HG03432 (cell line): Measurements from ENCODE around the gene HUS1.
"Not testable (repeated sequence)": the region's sequence is repeated elsewhere in the genome, so short reads cannot be mapped to it uniquely, and the experiment has no call there.

Experiments
- ATAC-seq: cut with Tn5 transposase; IDR thresholded peaks from one replicate; pipeline ENCODE4 v1.9.1; 2021; ENCODE audit warnings: mild to moderate bottlenecking, moderate library complexity; ENCODE audit not compliant: unreplicated experiment

Gene HUS1

DNA sequence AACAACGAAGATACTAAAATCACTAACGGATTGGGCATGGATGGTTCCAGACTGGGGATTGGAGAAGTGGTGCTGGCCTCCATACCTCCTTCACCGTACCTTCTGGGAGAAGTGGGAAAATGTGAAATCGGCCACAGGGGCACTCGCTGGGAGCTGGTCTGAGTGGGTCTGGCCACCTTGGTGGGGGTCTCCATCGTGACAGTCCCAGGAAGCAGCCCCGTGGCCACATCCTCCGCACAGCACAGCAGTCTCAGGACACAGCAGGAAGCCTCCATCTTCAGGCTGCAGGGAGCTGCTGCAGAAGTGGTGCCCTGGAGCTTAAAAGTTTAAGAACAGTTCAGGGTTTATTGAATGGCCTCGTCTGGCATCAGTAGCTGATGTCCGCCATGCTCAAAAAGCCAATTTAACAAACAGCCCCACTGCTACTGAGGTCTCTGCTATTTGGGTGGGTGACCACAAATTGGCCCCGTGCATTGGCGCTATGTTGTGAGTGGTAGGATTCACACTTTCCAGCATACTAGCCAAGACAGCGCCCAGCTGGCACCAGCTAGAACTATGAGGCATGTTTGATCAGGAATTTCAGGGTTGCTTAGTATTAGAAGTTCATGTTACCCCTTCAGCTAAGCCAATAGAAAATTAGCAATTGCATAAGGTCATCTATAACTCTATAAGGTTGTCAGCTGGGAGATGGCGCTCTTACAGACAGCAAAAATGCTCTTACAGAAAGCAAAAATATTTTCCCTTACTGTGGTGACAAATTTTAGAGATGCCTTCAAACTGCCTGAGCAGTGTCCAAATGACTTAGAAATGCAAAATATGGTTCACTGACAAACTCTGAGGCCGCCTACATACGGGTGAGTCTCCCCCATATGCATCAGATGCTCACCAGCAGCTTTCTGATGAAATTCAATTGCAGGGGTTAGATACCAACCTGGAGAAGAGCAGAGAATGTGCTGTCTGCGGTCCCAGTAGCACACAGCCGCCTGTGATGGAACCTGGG, 48.1 kb downstream of the HUS1 start:
- no peak for ATAC-seq

DNA sequence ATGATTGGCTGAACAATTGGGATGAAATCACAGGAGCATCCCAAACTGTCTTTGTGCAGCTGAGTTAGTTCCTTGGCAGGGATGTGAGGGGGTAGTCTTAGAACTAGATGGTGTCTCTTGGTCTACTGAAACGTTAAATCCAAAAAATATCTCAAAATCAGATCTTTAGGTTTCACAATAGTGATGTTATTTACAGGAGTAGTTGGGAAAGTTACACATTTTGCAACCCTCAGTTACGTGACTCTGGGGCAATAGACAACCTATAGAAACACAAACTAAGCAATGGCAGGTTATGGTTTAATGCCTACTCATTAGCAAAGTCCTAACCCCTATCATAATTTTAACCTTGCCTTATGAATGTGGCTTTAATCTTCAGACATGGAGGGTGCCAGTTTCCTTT, 55.1 kb downstream of the HUS1 start:
- ATAC-seq = no peak

DNA sequence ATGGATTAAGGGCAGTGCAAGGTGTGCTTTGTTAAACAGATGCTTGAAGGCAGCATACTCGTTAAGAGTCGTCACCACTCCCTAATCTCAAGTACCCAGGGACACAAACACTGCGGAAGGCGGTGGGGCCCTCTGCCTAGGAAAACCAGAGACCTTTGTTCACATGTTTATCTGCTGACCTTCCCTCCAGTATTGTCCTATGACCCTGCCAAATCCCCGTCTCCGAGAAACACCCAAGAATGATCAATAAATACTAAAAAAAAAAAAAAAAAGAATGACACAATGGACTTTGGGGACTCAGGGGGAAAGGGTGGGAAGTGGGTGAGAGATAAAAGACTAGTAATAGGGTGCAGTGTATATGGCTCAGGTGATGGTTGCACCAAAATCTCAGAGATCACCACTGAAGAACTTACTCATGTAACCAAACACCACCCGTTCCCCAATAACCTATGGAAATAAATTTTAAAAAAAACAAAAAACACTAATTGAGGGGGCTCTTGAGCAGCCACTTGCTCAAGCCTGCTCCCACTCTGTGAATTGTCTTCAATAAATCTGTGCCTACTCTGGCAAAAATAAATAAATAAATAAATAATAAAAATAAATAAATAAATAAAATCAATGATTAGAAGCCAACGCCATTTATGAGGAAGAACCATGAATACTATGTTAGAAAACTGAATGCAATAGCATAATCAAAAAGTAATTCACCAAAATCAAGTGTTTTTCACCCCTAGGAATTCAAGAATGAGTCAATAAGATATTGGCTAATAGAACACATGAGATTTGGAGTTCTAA, 56.1 kb downstream of the HUS1 start:
- not testable (repeated sequence) for ATAC-seq

- ATAC-seq = not testable (repeated sequence)
Observed at GRCh38 chr7:47916514-47916913, 62.9 kb downstream of the HUS1 start.

DNA sequence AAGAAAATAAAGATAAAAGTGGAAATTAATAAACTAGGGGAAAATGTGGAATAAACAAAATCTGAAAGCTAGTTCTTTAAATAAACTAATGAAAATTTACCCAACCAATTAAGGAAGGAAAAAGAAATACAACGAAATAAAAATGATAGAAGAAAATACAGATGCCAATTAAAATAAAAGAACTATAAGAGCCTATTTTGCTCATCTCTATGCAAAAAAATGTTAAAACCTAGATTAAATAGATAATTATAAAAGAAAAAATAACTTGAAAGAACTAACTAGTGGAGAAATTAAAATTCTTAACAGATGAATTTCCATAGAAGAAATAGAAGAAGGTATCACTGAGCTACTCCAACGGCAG, 63.8 kb downstream of the HUS1 start:
- ATAC-seq = no peak

- ATAC-seq = no peak
Observed at GRCh38 chr7:47914717-47915615, 64.4 kb downstream of the HUS1 start.
